Endothelial cell of umbilical vein (primary cell): Measurements from ENCODE around the gene PEX16. TPM values are rescaled to one million over a fixed set of nuclear protein-coding genes. Genes with fewer than 3 reads are reported as not detected.

Experiments
- BruUV-seq: library from RNA; stranded (reverse); fragments of 400-500 nt; replicated peaks from 2 replicates; lab custom pipeline; 2021; lab: Mats Ljungman, UMichigan
- CTCF ChIA-PET: fragments of 300-600, 350-600 bp; sonication (Branson Sonifier 250); formaldehyde crosslinking; loops from one replicate; lab custom pipeline; 2021; ENCODE audit warnings: antibody characterized with exemption, inconsistent platforms; lab: Charles Lee
- POLR2A ChIA-PET: fragments of 300-600, 350-600 bp; sonication (Branson Sonifier 250); formaldehyde crosslinking; loops from one replicate; lab custom pipeline; 2021; ENCODE audit warnings: antibody characterized with exemption, inconsistent platforms; lab: Charles Lee
- DNase-seq: peaks from one replicate; pipeline ENCODE4 v3.0.0-alpha.2; 2011; ENCODE audit warnings: low read depth, low spot score
- FAIRE-seq: peaks from 2 replicates; lab custom pipeline; 2011; peaks lifted over from hg19 to GRCh38; lab: Jason Lieb, UNC
- H2AFZ ChIP-seq: 2 replicates; pipeline ENCODE4 v1.6.0; 2012; ENCODE audit warnings: low read depth, low read length, control low read depth, inconsistent platforms
- H3K27ac ChIP-seq: 2 replicates; pipeline ENCODE4 v1.5.1; 2011; ENCODE audit warnings: low read depth, mild to moderate bottlenecking, control low read depth, low read length, moderate library complexity; ENCODE audit not compliant: insufficient read depth
- H3K27me3 ChIP-seq, 2 experiments: 2 replicates each; pipeline versions ENCODE4 v1.6.0 to v1.6.1; 2011; ENCODE audit warnings: low read length in 2 of 2, mixed read lengths in 1 of 2; ENCODE audit not compliant: control insufficient read depth in 2 of 2, insufficient read depth in 2 of 2
- H3K36me3 ChIP-seq, 2 experiments: 2 replicates in 1 of 2; 3 replicates in 1 of 2; pipeline ENCODE4 v1.5.1; 2011; ENCODE audit warnings: low read length in 2 of 2, mild to moderate bottlenecking in 1 of 2, moderate library complexity in 1 of 2; ENCODE audit not compliant: control insufficient read depth in 2 of 2, insufficient read depth in 2 of 2; ENCODE audit errors: extremely low read depth in 1 of 2
- H3K4me1 ChIP-seq: 3 replicates; pipeline ENCODE4 v1.5.1; 2011; ENCODE audit warnings: mild to moderate bottlenecking, low read length; ENCODE audit not compliant: control insufficient read depth, insufficient read depth; ENCODE audit errors: extremely low read depth
- H3K4me2 ChIP-seq: 2 replicates; pipeline ENCODE4 v1.6.1; 2011; ENCODE audit warnings: low read length, control low read depth, mixed read lengths; ENCODE audit not compliant: insufficient read depth
- H3K4me3 ChIP-seq, 3 experiments: fragments of 200-600 bp in 1 of 3; sonication (generic), shearing (Covaris generic) in 1 of 3; replicated peaks in 1 of 3; 2 replicates each; pipeline ENCODE4 v1.5.1; 2011 to 2016; ENCODE audit warnings: control low read depth in 3 of 3, low read length in 3 of 3, mild to moderate bottlenecking in 2 of 3, inconsistent platforms in 1 of 3, low read depth in 1 of 3, moderate library complexity in 1 of 3; ENCODE audit not compliant: insufficient read depth in 1 of 3
- H3K79me2 ChIP-seq: 2 replicates; pipeline ENCODE4 v1.6.0; 2012; ENCODE audit warnings: low read length, inconsistent platforms; ENCODE audit not compliant: control insufficient read depth, insufficient read depth
- H3K9ac ChIP-seq: replicated peaks from 2 replicates; pipeline ENCODE3; 2011; ENCODE audit warnings: low read length, control low read depth; ENCODE audit not compliant: insufficient read depth; ENCODE audit errors: extremely low read depth
- H3K9me1 ChIP-seq: replicated peaks from 3 replicates; pipeline ENCODE4 v1.6.0; 2011; ENCODE audit warnings: mild to moderate bottlenecking, low read length; ENCODE audit not compliant: control insufficient read depth, insufficient read depth; ENCODE audit errors: extremely low read depth
- H3K9me3 ChIP-seq: replicated peaks from 2 replicates; pipeline ENCODE4 v1.5.1; 2012; ENCODE audit warnings: low read length, inconsistent platforms; ENCODE audit not compliant: control insufficient read depth, insufficient read depth
- H4K20me1 ChIP-seq: replicated peaks from 2 replicates; pipeline ENCODE3; 2011; ENCODE audit warnings: mild to moderate bottlenecking, low read length; ENCODE audit not compliant: control insufficient read depth, insufficient read depth; ENCODE audit errors: extremely low read depth
- EZH2 ChIP-seq: IDR thresholded peaks from 2 replicates; pipeline ENCODE4 v1.6.1; 2012; ENCODE audit warnings: borderline replicate concordance, low read depth, mild to moderate bottlenecking, moderate library complexity, low read length, inconsistent platforms; ENCODE audit not compliant: severe bottlenecking
- FOS ChIP-seq: IDR thresholded peaks from 2 replicates; pipeline ENCODE4 v1.6.1; 2011; ENCODE audit warnings: mild to moderate bottlenecking, low read length, moderate library complexity, borderline replicate concordance; ENCODE audit not compliant: insufficient read depth
- GATA2 ChIP-seq: IDR thresholded peaks from 2 replicates; pipeline ENCODE4 v1.7.0; 2011; ENCODE audit warnings: low read depth, mild to moderate bottlenecking, moderate library complexity, mixed read lengths, low read length; ENCODE audit not compliant: insufficient read length, insufficient read depth
- JUN ChIP-seq: IDR thresholded peaks from 2 replicates; pipeline ENCODE4 v1.6.1; 2011; ENCODE audit warnings: borderline replicate concordance, low read depth; ENCODE audit not compliant: insufficient read length, insufficient read depth
- MYC ChIP-seq: IDR thresholded peaks from one replicate; pipeline ENCODE4 v1.6.1; 2011; ENCODE audit warnings: mild to moderate bottlenecking, low read depth, low read length
- POLR2A ChIP-seq: IDR thresholded peaks from 2 replicates; pipeline ENCODE4 v1.6.1; 2012; ENCODE audit warnings: low read depth, mild to moderate bottlenecking, control low read depth, low read length
- POLR2AphosphoS5 ChIP-seq: IDR thresholded peaks from 2 replicates; pipeline ENCODE4 v1.6.1; 2012; ENCODE audit warnings: low read depth, mild to moderate bottlenecking, control low read depth, low read length, moderate library complexity; ENCODE audit not compliant: insufficient read depth
- dilution Hi-C: fragments of 300-500 bp; cut with MboI; formaldehyde crosslinking; loops from one replicate; pipeline ENCODE4 v1.15.0; 2019; ENCODE audit warnings: low sequenced_read_pairs; ENCODE audit not compliant: extremely low pct_ligation_motif_present
- intact Hi-C: fragments of 100-400 bp; cut with micrococcal nuclease; formaldehyde crosslinking; loops from one replicate; pipeline ENCODE4 v1.10.0; 2022
- polyA plus RNA-seq, 4 experiments: library from polyadenylated mRNA; depleted of rRNA in 3 of 4; stranded (reverse) in 3 of 4; unstranded in 1 of 4; fragments of >200 nt; gene quantifications; 2 replicates each; pipeline versions ENCODE4 v1.2.1 to v1.2.3, GENCODE V29; 2011 to 2012; ENCODE audit warnings: missing spikeins in 1 of 4
- total RNA-seq: library from RNA; stranded (reverse); gene quantifications from 2 replicates; pipeline ENCODE4 v1.2.3, GENCODE V29; 2021
- TF ChIP-seq, protein P1 (sequence below), 2 donors: IDR thresholded peaks; 1 replicate in 1 of 2; 2 replicates in 1 of 2; pipeline ENCODE4 v1.5.1; 2011; ENCODE audit warnings: low read length in 2 of 2, mild to moderate bottlenecking in 2 of 2, moderate library complexity in 2 of 2, control low read depth in 1 of 2, inconsistent platforms in 1 of 2, low read depth in 1 of 2; ENCODE audit not compliant: insufficient read depth in 1 of 2; ENCODE audit errors: extremely low read depth in 1 of 2
- TF ChIP-seq, protein P2 (sequence below): IDR thresholded peaks from 2 replicates; pipeline ENCODE4 v1.6.1; 2011; ENCODE audit not compliant: insufficient read depth, insufficient read length

Gene PEX16
- total and polyA plus RNA-seq, 2 donors (not counting 3 experiments of a cell fraction or from before 2014, with no cell fraction given) = 27.4 to 32.2 TPM

DNA sequence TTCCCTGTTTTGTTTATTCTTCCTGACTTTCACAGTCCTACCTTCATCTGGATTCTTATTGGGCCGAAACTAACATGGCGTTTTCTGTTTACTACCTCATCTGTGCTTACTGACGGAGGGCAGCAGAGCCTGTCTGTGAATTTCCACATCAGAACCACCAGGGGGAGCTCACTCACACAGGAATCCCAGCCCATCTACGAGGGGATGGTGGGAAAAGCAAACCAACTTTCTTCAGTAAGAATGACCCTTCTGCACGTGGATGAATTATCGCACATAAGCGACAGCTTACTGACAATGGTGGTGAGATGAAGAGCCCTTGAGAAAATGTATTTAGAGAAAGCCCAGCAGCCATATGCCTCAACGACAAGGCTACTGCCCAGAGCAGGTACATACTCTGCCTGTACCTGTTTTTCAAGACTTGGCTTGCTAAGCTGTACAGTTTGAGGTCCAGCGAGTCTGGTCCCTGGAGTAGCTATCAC, 47.3 kb upstream of the PEX16 start:
- intact Hi-C loops (loop anchor here (1.0 to 5.0 kb wide), 4 partner anchors 41 to 350 kb away; partner anchors contain the start of gene PHF21A), dilution Hi-C loops (no loop called here)
- no peak overlapping the region for H2AFZ ChIP-seq
- FAIRE-seq (peak; percentile 94), DNase-seq (peak; percentile 86)
- no peaks in the 10 kb centered on the region for H4K20me1 ChIP-seq
- H3K27ac ChIP-seq = no peak overlapping the region
- no TSS peak for BruUV-seq
- no peaks in the 10 kb centered on the region for H3K27me3 ChIP-seq
- no peak overlapping the region for H3K9ac ChIP-seq
- no peaks in the 10 kb centered on the region for H3K79me2 ChIP-seq
- no peaks in the 10 kb centered on the region for H3K9me1 ChIP-seq
- CTCF ChIA-PET = interaction anchor here (0.6 to 8.2 kb wide), 43 partner anchors 10 to 384 kb away, joined by 3 to 143 read pairs (median 5); partner anchors contain the start of gene PEX16
- H3K36me3 ChIP-seq = peaks cover 0 to 9% of the 10 kb centered on the region in 2 experiments
- H3K4me2 ChIP-seq = no peak overlapping the region
- H3K4me3 ChIP-seq = no peak overlapping the region
- H3K4me1 ChIP-seq = no peaks in the 10 kb centered on the region
- H3K9me3 ChIP-seq = no peaks in the 10 kb centered on the region
- POLR2A ChIA-PET = no interaction called here
- no peak for TF ChIP-seq POLR2A
- TF ChIP-seq, protein P1, sequence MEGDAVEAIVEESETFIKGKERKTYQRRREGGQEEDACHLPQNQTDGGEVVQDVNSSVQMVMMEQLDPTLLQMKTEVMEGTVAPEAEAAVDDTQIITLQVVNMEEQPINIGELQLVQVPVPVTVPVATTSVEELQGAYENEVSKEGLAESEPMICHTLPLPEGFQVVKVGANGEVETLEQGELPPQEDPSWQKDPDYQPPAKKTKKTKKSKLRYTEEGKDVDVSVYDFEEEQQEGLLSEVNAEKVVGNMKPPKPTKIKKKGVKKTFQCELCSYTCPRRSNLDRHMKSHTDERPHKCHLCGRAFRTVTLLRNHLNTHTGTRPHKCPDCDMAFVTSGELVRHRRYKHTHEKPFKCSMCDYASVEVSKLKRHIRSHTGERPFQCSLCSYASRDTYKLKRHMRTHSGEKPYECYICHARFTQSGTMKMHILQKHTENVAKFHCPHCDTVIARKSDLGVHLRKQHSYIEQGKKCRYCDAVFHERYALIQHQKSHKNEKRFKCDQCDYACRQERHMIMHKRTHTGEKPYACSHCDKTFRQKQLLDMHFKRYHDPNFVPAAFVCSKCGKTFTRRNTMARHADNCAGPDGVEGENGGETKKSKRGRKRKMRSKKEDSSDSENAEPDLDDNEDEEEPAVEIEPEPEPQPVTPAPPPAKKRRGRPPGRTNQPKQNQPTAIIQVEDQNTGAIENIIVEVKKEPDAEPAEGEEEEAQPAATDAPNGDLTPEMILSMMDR (IDR thresholded peaks at IDR 0.05; ENCODE audit: extremely low read depth in 1 of 2, insufficient read depth in 1 of 2, low read depth in 1 of 2, low read length in 2 of 2) = peak; percentile 87 to 88
- TF ChIP-seq, protein P2, sequence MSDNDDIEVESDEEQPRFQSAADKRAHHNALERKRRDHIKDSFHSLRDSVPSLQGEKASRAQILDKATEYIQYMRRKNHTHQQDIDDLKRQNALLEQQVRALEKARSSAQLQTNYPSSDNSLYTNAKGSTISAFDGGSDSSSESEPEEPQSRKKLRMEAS = peak; percentile 21

DNA sequence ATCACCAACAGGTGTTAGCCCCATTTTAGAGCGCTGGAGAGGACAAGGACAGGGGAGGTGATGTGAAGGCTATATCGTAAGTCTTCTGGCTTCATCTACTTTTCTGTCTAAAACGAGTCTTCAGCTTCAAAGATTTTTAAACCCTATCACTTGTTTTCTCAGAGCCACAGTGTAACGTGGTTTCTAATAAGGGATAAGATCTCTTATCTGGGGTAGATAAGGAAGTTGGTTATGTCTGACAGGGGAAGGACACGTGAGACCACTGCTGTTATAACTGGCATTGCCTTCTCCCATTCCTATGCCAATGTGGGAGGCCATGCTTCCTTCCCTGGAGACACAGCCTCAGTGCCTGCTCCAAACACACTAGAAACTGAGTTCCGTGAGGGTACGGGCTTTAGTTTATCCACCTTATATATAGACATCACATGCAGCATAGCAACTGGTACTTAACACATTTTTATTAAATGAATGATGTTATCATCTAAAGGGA, 44.1 kb upstream of the PEX16 start:
- H3K4me1 ChIP-seq = no peaks in the 10 kb centered on the region
- ChIA-PET POLR2A (no interaction called here), CTCF (interaction anchor here (1.4 to 5.6 kb wide), 2 partner anchors 13 to 45 kb away, joined by 3 to 52 read pairs; no protein-coding TSS in a partner anchor)
- no peak overlapping the region for H3K9ac ChIP-seq
- H3K4me3 ChIP-seq = no peak overlapping the region
- H2AFZ ChIP-seq = no peak overlapping the region
- peaks cover 0 to 5% of the 10 kb centered on the region in 2 experiments for H3K36me3 ChIP-seq
- H4K20me1 ChIP-seq = no peaks in the 10 kb centered on the region
- no peak for FAIRE-seq
- H3K9me1 ChIP-seq = no peaks in the 10 kb centered on the region
- intact Hi-C loops = no loop called here
- dilution Hi-C loops = no loop called here
- DNase-seq = no peak
- no peaks in the 10 kb centered on the region for H3K79me2 ChIP-seq
- H3K9me3 ChIP-seq = no peaks in the 10 kb centered on the region
- no TSS peak for BruUV-seq
- H3K27me3 ChIP-seq = no peaks in the 10 kb centered on the region
- no peak overlapping the region for H3K4me2 ChIP-seq
- H3K27ac ChIP-seq = no peak overlapping the region
- no peak for TF ChIP-seq POLR2A
- TF ChIP-seq, protein P2 = no peak
- no peak for TF ChIP-seq EZH2
- no peak for TF ChIP-seq JUN
- TF ChIP-seq FOS = no peak
- no peak for TF ChIP-seq MYC
- TF ChIP-seq GATA2 = no peak
- TF ChIP-seq POLR2AphosphoS5 = no peak
- TF ChIP-seq, protein P1 (IDR thresholded peaks at IDR 0.05; ENCODE audit: extremely low read depth in 1 of 2, insufficient read depth in 1 of 2, low read depth in 1 of 2, low read length in 2 of 2) = no peak
